Daoy (cell line): ENCODE data around the gene SCAI. TPM values are rescaled to one million over a fixed set of nuclear protein-coding genes. Genes with fewer than 3 reads are reported as not detected.
"Not testable (repeated sequence)": the region's sequence is repeated elsewhere in the genome, so short reads cannot be mapped to it uniquely, and the experiment has no call there.

Experiments used
- DNase-seq: peaks from one replicate; pipeline ENCODE4 v3.0.0-alpha.2; 2015; ENCODE audit warnings: low read depth
- total RNA-seq: library from RNA; depleted of rRNA; stranded (reverse); fragments of >200 nt; shearing (Covaris generic); gene quantifications from 2 replicates; pipeline ENCODE4 v1.2.3, GENCODE V29; 2014

SCAI gene
- total RNA-seq, 1 experiment from 2014 or later, result 10.8 TPM

DNA sequence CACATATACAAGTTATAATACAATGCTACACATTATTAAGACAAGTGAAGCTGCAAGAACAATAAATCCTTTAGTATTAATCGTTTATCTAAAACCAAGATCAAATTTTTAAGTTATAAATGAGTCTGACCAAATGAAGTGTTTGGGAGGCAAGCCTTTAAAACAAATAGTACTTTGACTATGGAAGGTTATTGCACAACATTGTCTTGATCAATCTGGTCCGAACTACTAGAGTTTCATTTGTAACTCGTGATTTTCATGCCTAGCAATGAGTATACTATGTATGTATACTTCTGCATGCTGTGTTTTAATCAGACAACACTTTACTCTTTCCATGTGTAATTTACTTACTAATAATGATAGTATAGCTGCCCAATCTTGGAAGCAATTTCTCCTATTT, 115.3 kb downstream of the SCAI start:
- no peak for DNase-seq

DNA sequence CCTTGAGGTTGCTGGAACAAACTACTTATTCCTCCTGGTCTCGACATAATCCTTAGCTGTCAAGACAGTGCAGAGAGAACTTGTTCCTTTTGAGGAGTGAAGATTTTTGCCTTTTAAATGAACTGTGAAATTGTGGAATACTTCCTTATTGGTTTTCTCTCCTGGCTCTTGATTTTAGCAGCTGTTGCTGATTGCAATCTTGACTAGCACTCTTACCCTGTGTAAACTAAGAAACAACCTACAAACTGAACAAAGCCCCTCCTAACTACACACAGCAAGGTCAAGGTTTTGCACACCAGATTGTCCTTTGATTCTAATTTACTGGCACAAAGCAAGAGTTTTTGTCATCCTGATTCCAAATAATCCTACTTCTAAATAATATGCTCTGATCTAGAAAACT, 118.4 kb downstream of the SCAI start:
- DNase-seq, result no peak

DNA sequence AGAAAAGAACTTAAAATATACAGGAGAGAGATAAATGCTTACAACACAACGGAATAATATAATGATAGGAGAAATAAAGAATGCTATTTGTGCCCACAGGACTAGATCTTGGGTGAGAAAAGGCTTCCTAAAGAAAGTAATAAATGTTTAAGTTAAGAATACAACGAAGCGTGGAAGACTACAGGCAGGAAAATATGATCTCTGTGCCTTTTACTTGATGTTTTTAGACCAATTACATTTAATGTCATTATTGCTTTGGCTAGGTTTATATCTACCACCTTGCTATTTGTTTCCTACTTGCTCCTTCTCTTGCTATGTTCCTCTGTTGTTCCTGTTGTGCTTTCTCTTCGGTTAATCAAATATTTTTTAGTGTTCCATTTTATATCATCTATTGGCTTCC, 122.3 kb downstream of the SCAI start:
- DNase-seq, result no peak

DNA sequence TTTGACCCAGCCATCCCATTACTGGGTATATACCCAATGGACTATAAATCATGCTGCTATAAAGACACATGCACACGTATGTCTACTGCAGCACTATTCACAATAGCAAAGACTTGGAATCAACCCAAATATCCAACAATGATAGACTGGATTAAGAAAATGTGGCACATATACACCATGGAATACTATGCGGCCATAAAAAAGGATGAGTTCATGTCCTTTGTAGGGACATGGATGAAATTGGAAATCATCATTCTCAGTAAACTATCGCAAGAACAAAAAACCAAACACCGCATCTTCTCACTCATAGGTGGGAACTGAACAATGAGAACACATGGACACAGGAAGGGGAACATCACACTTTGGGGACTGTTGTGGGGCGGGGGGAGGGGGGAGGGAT, 127.7 kb downstream of the SCAI start:
- not testable (repeated sequence) for DNase-seq

DNA sequence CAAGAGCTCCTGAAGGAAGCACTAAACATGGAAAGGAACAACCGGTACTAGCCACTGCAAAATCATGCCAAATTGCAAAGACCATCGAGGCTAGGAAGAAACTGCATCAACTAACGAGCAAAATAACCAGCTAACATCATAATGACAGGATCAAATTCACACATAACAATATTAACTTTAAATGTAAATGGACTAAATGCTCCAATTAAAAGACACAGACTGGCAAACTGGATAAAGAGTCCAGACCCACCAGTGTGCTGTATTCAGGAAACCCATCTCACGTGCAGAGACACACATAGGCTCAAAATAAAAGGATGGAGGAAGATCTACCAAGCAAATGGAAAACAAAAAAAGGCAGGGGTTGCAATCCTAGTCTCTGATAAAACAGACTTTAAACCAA, 131.3 kb downstream of the SCAI start:
- not testable (repeated sequence) for DNase-seq

DNA sequence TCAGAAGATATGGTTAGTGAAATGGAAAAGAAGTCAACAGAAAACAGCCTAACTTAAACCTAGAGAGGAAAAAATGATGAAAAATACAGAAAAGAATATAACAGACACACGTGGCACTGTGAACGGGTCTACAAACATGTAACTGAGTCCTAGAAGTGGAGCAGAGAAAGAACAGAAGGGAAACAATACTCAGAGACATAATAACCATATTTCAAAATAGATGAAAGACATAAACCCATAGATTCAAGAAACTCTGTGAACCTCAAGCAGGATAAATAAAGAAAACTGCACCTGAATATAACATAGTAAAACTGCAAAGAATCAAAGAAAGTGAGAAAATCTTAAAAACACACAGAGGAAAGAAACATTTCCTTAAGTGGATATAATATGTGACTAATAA, 134.7 kb downstream of the SCAI start:
- DNase-seq, result no peak

DNA sequence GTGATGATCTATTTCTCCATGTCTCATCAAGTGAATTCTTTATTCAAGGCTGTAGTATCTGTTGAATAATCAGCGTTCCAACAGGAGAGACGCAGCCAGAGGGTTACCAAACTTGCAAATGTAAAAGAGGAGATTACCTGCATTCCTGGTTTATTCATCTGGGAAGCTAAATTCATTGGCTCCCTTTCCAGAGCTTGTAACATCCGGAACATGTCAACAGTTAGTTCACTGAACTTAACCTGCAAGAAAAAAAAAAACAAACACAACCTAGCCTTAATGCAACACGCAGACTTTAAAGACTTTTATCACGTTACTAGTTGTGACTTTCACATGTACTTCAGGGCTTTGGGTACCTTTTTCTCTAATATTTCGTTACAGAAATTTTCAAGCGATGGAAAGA, 140.0 kb downstream of the SCAI start:
- no peak for DNase-seq

DNA sequence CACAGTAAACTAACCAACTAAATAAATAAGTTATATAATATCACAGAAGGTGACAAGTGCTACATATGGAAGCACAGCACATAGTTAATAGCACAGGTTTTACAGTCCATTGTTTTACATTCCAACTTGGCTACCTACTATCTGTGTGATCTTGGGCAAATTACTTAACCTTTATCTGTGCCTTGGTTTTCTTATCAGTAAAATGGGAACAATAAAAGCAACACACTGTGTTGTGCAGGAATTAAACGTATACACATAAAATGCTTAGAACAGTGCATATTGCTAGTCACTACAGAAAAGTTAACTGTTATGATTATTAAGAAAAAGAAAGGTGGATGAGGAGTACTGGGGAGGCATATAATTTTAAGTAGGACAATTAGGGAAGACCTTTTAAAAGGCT, 159.6 kb downstream of the SCAI start:
- no peak for DNase-seq

DNA sequence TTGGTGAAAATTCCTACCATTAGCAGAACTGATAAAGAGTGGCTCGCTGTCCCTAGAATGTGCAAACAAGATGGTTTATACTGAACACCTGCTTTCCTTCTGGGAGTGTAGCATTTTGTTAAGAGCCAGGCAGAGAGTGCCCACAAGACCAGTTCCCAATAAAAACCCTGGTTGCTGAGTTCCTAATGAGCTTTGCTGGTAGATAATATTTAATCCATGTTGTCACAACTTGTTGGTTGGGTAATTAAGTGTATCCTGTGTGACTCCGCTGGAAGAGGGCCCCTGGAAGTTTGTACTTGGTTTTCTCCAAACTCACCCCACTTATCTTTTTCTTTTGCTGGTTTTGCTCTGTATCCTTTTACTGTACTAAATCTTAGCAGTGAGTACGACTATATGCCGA, 162.9 kb downstream of the SCAI start:
- DNase-seq, result no peak

DNA sequence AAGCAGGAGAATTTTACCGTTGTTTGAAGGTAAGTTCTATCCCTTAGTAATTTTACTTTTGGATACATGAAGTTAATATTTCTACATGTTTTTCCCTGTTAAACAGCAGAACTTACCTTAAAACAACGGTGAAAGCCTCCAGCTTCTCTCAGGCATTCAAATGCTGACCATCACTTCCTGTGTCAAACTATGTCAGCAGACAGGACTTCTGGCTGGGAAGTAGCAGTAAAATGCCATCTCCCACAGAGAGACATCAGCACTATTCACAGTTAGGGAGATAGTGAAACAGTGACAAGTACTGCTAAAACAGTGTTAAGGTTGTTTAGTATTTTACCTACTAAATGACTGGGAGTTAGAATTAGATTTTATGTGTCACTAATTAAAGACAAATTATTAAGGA, 168.2 kb downstream of the SCAI start:
- no peak for DNase-seq

DNA sequence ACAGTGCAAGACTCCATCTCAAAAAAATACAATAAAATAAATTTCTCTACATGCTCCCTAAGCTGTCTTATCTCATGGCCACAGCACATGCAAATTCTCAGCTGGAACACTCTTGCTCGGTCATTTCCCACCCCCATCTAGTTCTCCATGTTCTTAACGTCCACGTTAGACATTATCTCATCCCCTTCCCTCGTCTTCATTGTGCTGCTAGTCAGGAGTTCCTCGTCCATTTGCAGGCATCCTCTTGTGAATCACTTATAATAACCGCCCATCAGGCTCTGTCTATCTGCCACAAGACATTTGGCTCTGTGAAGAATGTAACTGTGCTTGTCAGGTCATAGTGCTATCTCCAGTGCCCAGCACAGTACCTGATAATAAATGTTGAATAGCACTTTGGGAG, 169.5 kb downstream of the SCAI start:
- no peak for DNase-seq

DNA sequence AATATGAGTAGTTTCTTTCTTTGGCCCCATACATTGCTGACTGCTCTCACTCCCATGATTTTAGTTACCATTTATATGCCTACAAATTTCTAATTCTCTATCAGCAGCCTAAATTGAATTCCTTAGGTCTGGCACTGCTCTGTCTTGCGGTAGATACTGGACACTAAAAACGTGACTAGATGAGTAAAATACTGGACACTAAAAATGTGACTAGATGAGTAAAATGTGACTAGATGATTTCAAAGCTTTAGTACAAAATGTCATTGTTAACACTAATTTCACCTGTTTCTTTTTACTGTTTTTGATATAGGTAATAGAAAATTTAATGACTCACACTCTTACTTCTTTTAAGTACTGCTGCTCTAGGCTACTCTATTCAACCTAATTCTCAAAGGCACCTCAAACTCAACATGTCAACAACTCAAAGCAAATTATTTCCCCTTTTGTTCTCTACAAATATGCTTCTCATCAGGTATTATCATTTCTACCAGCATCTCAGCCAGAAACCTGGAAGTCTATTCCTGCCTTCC, 171.0 kb downstream of the SCAI start:
- DNase-seq, result no peak

DNA sequence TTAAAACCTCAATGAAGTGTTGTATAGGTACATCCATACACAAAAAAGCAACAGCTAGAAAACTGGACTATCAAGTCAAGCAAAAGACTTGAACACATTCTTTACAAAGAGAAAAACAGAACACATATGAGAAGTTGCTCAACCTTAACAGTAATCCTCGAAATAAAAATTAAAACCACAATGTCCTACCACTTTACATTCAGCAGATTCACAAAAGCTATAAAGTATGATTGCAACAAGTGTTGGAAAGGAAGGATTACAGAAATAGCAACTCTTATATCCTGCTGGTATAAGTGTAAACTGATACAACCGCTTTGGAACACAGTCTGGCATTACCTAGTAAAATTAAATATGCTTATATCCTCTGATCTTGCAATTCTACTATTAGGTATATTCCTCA, 173.9 kb downstream of the SCAI start:
- DNase-seq, result no peak

DNA sequence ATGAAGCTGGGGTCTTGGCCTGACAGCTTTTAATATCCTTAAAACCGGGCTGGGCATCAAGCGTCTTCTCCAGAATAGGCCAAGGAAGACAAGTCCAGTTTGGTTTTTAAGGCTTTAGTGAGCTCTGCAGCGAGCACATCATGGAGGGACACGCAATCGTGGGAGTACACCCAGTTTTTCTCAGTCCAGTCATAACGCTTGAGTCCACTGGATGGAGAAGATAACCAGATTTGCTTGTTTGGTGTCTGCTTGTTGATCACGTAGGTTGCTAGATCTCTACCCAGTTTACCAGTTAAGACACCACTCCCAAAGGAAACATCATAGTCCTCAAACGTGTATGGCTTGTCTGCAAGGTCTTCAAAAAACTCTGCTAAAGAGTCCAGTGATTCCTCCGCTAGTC, 175.1 kb downstream of the SCAI start:
- DNase-seq, result no peak

DNA sequence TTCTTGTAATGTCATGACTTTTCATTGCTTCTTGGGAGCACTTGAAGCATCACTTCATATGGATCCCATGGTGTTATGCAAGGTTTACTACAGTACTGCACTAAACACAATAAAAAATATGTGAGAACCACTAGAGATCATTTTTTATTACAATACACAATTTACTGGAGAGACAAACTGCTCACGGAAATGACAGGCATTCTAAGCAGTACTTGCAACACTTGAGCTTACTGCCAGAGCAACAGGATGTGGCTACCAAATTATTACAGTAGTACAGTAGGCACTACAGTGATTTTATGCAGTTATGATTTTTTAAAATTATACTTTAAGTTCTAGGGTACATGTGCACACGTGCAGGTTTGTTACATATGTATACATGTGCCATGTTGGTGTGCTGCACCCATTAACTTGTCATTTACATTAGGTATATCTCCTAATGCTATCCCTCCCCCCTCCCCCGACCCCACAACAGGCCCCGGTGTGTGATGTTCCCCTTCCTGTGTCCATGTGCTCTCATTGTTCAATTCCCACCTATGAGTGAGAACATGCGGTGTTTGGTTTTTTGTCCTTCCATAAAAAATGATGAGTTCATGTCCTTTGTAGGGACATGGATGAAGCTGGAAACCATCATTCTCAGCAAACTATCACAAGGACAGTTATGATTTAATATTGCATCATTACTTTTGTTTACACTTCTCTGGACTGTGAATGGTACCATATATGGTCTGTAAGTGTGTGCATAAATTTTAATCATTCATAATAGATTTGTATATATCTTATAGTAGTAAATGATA, 177.4 kb downstream of the SCAI start:
- peak; percentile 8 for DNase-seq

DNA sequence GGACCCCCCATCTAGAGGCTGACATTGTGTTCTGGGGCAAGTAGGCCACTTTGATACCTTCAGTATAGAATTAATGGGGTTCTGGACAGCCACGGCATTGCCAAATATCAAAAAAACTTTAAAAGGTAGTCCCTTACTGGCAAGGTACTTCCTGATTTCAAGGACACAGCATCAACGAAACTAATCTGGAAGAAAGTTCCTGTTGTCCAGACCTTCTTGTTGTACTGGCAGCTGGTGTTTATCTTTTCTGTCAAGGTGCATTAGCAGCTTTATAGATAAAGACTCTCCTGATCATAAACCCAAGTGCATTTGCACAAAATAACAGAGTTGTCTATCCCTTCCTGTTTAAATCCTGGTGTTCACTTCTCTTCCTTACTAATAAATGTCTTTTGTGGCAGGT, 178.7 kb downstream of the SCAI start:
- no peak for DNase-seq

DNA sequence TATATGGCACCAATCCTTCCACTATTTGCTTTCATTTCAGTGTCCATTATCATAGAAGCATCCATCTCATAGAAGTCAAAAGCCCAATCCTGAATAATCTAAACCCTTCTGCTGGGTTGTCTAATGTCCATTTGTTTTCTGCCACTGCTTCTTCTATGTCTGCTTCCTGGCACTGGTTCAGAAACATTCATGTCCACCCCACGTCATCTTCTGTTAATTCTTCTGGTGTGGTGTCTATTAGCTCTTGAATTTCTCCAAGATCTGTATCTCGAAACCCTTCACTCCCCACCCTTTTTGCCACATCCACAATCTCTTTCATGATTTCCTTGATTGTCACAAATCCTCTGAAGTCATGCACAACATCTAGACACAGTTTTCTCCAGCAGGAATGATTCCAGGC, 179.3 kb downstream of the SCAI start:
- DNase-seq, result no peak

DNA sequence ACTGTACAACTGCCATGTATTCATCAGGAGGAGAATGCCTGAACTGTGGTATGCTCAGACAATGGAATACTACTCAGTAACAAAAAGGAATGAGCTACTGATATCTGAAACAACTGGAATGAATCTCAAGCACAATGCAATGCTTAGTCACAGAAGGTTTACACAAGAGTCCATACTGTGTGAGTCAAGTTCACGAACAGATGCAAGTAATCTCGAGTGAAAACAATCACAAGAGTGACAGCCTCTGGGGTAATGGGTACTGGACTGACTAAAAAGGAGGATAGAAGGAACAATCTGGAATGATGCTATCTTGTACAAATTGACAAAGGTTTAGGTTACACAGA, 182.9 kb downstream of the SCAI start:
- DNase-seq, result no peak

DNA sequence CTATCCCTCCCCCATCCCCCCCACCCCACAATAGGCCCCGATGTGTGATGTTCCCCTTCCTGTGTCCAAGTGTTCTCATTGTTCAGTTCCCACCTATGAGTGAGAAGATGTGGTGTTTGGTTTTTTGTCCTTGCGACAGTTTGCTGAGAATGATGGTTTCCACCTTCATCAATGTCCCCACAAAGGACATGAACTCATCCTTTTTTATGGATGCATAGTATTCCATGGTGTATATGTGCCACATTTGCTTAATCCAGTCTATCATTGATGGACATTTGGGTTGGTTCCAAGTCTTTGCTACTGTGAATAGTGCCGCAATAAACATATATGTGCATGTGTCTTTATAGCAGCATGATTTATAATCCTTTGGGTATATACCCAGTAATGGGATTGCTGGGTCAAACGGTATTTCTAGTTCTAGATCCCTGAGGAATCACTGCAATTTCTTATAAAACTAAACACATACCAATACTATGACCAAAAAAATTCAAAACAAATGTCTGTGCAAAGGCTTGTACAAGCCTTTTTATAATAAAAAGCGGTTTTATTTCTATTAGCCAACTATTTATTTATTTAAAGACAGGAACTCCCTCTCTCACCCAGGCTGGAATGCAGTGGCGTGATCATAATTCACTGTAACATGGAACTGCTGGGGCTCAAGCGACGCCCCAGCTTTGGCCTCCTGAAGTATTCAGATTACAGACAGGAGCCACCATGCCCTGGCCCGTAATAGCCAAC, 183.5 kb downstream of the SCAI start:
- not testable (repeated sequence) for DNase-seq

DNA sequence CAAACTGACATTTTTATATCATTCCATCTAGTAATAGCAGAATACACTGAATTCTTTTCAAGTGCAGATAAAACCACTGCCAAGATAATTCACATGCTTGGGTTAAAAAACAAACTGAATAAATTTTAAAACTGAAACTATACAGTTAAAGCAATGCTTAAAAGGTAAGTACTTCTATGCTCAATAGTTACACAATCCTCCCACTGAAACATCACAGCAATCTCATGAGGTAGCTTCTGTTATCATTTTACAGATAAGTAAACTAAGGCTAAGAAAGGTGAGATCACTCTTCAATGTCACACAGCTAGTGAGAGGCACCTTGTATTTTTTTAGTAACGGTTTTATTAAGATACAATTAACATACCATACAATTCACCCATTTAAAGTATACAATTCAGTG, 189.1 kb downstream of the SCAI start:
- DNase-seq, result no peak

DNA sequence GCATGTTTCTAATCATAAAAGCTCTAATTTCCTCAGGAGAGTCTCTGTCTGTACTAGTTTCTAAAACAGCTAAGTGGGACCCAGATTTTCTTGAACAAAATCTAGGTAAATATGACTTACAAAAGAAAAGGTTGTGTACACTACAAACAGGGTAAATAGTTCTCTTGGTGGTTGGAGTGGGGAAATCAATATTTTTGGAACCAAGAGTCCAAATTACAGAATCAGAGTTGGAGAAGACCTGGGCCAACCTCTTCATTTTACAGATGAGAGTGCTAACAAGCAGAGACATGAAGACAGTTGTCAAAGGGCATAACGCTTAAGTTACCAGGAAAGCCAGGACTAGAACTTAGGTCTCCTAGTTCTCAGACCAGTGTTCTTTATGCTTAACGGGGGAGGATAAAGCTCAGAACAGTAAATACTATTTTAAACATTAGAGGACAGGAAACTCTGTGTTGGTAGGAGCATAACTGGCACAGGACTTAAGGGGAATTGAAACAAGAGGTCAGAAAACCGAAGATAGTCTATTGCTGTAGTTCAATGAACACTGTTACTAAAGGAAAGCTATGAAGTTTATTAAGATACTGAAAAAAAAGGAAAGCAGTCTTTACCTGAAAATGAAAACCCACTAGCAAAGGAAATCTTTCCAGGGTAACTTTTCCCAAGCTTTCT, 193.1 kb downstream of the SCAI start:
- no peak for DNase-seq

DNA sequence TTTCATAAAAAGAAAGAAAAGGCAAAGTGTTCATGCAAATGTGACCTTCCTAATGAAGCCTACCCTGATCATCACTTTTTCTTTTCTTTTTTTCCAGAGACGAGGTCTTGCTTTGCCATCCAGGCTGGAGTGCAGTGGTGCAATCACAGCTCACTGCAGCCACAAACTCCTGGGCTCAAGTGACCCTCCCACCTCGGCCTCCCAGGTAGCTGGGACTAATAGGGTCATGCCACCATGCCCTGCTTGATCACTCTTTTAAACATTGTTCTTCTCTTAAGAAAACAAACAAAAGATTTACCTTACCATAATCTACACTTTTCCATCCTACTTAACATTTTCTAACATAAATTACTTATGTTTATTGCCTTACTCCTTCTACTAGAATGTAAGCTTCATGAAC, 193.9 kb downstream of the SCAI start:
- no peak for DNase-seq
